KMS-11 (cell line): ENCODE data around the gene TFRC.
"Not testable (repeated sequence)": the region's sequence is repeated elsewhere in the genome, so short reads cannot be mapped to it uniquely, and the experiment has no call there.

Experiments
- H2AFZ ChIP-seq: fragments of 200-600 bp; sonication (generic); 2 replicates; pipeline ENCODE4 v1.6.1; 2016; ENCODE audit warnings: antibody characterized with exemption, mixed run types, low read depth
- H3K27ac ChIP-seq: fragments of 200-600 bp; sonication (generic); 2 replicates; pipeline ENCODE4 v1.6.1; 2016; ENCODE audit warnings: mild to moderate bottlenecking, mixed run types
- H3K27me3 ChIP-seq: fragments of 200-600 bp; sonication (generic); 2 replicates; pipeline ENCODE4 v1.6.1; 2017; ENCODE audit warnings: mild to moderate bottlenecking, low read depth, mixed run types, moderate library complexity; ENCODE audit not compliant: insufficient read depth
- H3K36me3 ChIP-seq: fragments of 200-600 bp; sonication (generic); 2 replicates; pipeline ENCODE4 v1.6.1; 2017; ENCODE audit warnings: mild to moderate bottlenecking, mixed run types; ENCODE audit not compliant: insufficient read depth
- H3K4me1 ChIP-seq: fragments of 200-600 bp; sonication (generic); 2 replicates; pipeline ENCODE4 v1.6.1; 2016; ENCODE audit warnings: mild to moderate bottlenecking, low read depth, mixed run types; ENCODE audit not compliant: poor library complexity, severe bottlenecking
- H3K4me2 ChIP-seq: fragments of 200-600 bp; sonication (generic); 2 replicates; pipeline ENCODE4 v1.7.0; 2016; ENCODE audit warnings: mild to moderate bottlenecking, mixed run types
- H3K4me3 ChIP-seq: fragments of 200-600 bp; sonication (generic); IDR thresholded peaks from 2 replicates; pipeline ENCODE4 v1.6.1; 2017; ENCODE audit warnings: low read depth, low read length, mixed read lengths; ENCODE audit not compliant: insufficient read depth
- H3K79me2 ChIP-seq: fragments of 200-600 bp; sonication (generic); 2 replicates; pipeline ENCODE4 v1.6.1; 2016; ENCODE audit warnings: low read depth, mixed run types; ENCODE audit not compliant: insufficient read depth
- H3K9ac ChIP-seq: fragments of 200-600 bp; sonication (generic); 2 replicates; pipeline ENCODE4 v1.6.1; 2016; ENCODE audit warnings: mild to moderate bottlenecking, mixed run types
- H4K20me1 ChIP-seq: fragments of 200-600 bp; sonication (generic); 2 replicates; pipeline ENCODE4 v1.6.1; 2016; ENCODE audit warnings: mild to moderate bottlenecking, mixed run types; ENCODE audit not compliant: insufficient read depth
- CTCF ChIP-seq: fragments of 200-600 bp; sonication (generic); conservative IDR thresholded peaks from 2 replicates; pipeline ENCODE4 v1.6.1; 2017; ENCODE audit warnings: low read depth, mild to moderate bottlenecking, antibody characterized with exemption, low read length, moderate library complexity, mixed read lengths

Gene TFRC

GRCh38 chr3:196003611-196004010 lies 78.3 kb downstream of the TFRC start:
- H3K27ac ChIP-seq = no peak overlapping the region
- no peak overlapping the region for H3K4me3 ChIP-seq
- no peaks in the 10 kb centered on the region for H4K20me1 ChIP-seq
- H2AFZ ChIP-seq = no peak overlapping the region
- H3K4me1 ChIP-seq = no peaks in the 10 kb centered on the region
- no peak overlapping the region for H3K9ac ChIP-seq
- no peak overlapping the region for H3K4me2 ChIP-seq
- no peaks in the 10 kb centered on the region for H3K36me3 ChIP-seq
- no peaks in the 10 kb centered on the region for H3K79me2 ChIP-seq
- peaks cover 32% of the 10 kb centered on the region; the same call in 1 of the 2 replicates for H3K27me3 ChIP-seq
- no peak for TF ChIP-seq CTCF

GRCh38 chr3:196002721-196003120 lies 79.2 kb downstream of the TFRC start:
- not testable (repeated sequence) for H3K4me1 ChIP-seq, H2AFZ ChIP-seq, H3K9ac ChIP-seq, H3K36me3 ChIP-seq, H3K4me3 ChIP-seq, H3K4me2 ChIP-seq, H3K27ac ChIP-seq, H3K79me2 ChIP-seq, H4K20me1 ChIP-seq
- H3K27me3 ChIP-seq = peaks cover 32% of the 10 kb centered on the region; the same call in 1 of the 2 replicates

- H3K27me3 ChIP-seq = peaks cover 32% of the 10 kb centered on the region; the same call in 1 of the 2 replicates
- not testable (repeated sequence) for H3K9ac ChIP-seq, H2AFZ ChIP-seq, H3K27ac ChIP-seq, H4K20me1 ChIP-seq, H3K36me3 ChIP-seq, H3K79me2 ChIP-seq, H3K4me1 ChIP-seq, H3K4me3 ChIP-seq, H3K4me2 ChIP-seq
Measured at GRCh38 chr3:196001240-196001639, 80.7 kb downstream of the TFRC start.

GRCh38 chr3:196000360-196000950 lies 81.4 kb downstream of the TFRC start:
- not testable (repeated sequence) for H3K9ac ChIP-seq, H3K4me2 ChIP-seq, H4K20me1 ChIP-seq, H3K79me2 ChIP-seq, H2AFZ ChIP-seq, H3K36me3 ChIP-seq, H3K4me1 ChIP-seq, H3K4me3 ChIP-seq, H3K27ac ChIP-seq
- H3K27me3 ChIP-seq = peaks cover 32% of the 10 kb centered on the region; the same call in 1 of the 2 replicates

GRCh38 chr3:195999896-196000295 lies 82.0 kb downstream of the TFRC start:
- H4K20me1 ChIP-seq = no peaks in the 10 kb centered on the region
- no peak overlapping the region for H2AFZ ChIP-seq
- no peak for TF ChIP-seq CTCF
- H3K79me2 ChIP-seq = no peaks in the 10 kb centered on the region
- no peaks in the 10 kb centered on the region for H3K36me3 ChIP-seq
- H3K9ac ChIP-seq = no peak overlapping the region
- no peak overlapping the region for H3K4me3 ChIP-seq
- H3K27me3 ChIP-seq = peaks cover 32% of the 10 kb centered on the region; the same call in 1 of the 2 replicates
- H3K4me1 ChIP-seq = no peaks in the 10 kb centered on the region
- H3K4me2 ChIP-seq = no peak overlapping the region
- no peak overlapping the region for H3K27ac ChIP-seq
